NCI-H187 (cell line): ENCODE data around the gene HOXA6.

ENCODE experiments used
- DNase-seq, 2 experiments: peaks; one replicate each; lab custom pipeline; 2025; lab: John Stamatoyannopoulos, UW

HOXA6 gene

GRCh38 chr7:27107391-27108381 is 39.9 kb downstream of the HOXA6 start:
- no peak for DNase-seq

- DNase-seq: no peak
These were observed 40.7 kb downstream of the HOXA6 start for GRCh38 chr7:27106901-27107240.

- DNase-seq: no peak
These were observed 41.2 kb downstream of the HOXA6 start for GRCh38 chr7:27106181-27106900.

GRCh38 chr7:27105301-27106031 is 42.1 kb downstream of the HOXA6 start:
- no peak for DNase-seq

- DNase-seq: no peak
These were observed 43.1 kb downstream of the HOXA6 start for GRCh38 chr7:27104341-27105058.

GRCh38 chr7:27103489-27104226 is 43.9 kb downstream of the HOXA6 start:
- no peak for DNase-seq

- DNase-seq: no peak
These were observed 44.8 kb downstream of the HOXA6 start, which contains the start of gene HOXA2 for GRCh38 chr7:27102581-27103442. Gene HOXA2, minus strand, starts transcription at chr7:27102683. Its CDS starts 183 bp downstream, at chr7:27102500.

- no peak for DNase-seq
These were observed 45.5 kb downstream of the HOXA6 start for GRCh38 chr7:27101957-27102580.

GRCh38 chr7:27101171-27101956 is 46.2 kb downstream of the HOXA6 start:
- DNase-seq: no peak

- DNase-seq: no peak
These were observed 46.8 kb downstream of the HOXA6 start for GRCh38 chr7:27100694-27101170.

GRCh38 chr7:27099453-27100370 is 47.9 kb downstream of the HOXA6 start:
- DNase-seq: no peak

- peak in 1 of 2 experiments; percentile 77 for DNase-seq
These were observed 48.8 kb downstream of the HOXA6 start for GRCh38 chr7:27098578-27099451.

- DNase-seq: peak in 1 of 2 experiments; percentile 28
These were observed 49.6 kb downstream of the HOXA6 start for GRCh38 chr7:27097686-27098577.

- no peak for DNase-seq
These were observed 50.6 kb downstream of the HOXA6 start for GRCh38 chr7:27096768-27097514.
